ENCODE results near the gene IDH3G. TPM values are rescaled to one million over a fixed set of nuclear protein-coding genes. Genes with fewer than 3 reads are reported as not detected.

Gene IDH3G
- total RNA-seq, 1 donor from 2014 or later: 57.0 TPM

- no peak for DNase-seq (ENCODE audit: low spot score)
Measured at GRCh38 chrX:153791104-153791852, 2.9 kb downstream of the IDH3G start.

DNA sequence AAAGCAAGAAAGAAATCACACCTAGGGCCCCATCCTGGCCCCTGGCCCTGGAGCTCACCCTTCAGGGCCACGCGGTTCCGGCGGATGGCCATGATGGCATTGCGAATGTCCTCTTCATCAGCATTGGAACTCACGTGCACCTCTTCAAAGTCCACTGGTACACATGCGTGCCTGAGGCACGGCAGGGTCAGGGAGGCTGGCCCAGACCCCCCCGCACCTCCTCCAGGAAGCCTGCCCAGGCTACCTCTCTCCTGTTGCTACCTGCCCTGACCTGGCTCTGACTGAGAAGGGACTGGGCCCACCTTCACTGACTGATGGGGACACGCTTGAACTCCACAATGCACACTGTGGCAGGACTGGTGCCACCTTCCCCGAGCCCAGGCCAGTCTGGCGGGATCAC lies 4.5 kb downstream of the IDH3G start:
- no peak for DNase-seq (ENCODE audit: low spot score)

- DNase-seq (ENCODE audit: low spot score): no peak
Measured at GRCh38 chrX:153786669-153787068, 7.5 kb downstream of the IDH3G start.

- no peak for DNase-seq (ENCODE audit: low spot score)
Measured at GRCh38 chrX:153784325-153784967, 9.7 kb downstream of the IDH3G start.

DNA sequence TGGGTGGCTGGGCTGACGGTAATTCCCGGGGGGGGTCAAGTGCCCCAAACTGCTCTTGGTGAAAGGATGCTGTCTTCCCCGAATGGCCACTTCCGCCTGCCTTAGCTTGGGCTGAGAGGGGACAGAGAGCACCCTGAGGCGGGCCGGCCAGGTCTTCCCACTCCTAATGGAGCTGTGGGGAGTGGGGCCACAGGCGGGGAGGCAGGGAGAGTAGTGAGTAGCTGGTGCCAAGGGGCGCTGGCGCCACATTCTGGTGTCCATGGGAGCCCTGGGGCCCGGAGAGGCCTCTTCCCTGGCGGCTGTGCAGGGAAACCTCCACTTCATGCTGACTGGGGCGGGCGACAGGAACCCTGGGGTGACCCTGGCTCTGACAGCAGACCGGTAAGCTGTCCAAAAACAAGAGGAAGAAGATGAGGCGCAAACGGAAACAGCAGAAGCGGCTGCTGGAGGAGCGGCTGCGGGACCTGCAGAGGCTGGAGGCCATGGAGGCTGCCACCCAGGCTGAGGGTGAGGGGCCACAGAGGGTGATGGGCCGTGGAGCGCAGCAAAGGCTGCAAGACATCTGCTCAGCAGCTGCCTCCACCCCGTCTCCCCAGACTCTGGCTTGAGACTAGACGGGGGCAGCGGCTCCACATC lies 10.7 kb downstream of the IDH3G start:
- DNase-seq (ENCODE audit: low spot score): no peak

GRCh38 chrX:153782871-153783270 lies 11.3 kb downstream of the IDH3G start:
- DNase-seq (ENCODE audit: low spot score): no peak

DNA sequence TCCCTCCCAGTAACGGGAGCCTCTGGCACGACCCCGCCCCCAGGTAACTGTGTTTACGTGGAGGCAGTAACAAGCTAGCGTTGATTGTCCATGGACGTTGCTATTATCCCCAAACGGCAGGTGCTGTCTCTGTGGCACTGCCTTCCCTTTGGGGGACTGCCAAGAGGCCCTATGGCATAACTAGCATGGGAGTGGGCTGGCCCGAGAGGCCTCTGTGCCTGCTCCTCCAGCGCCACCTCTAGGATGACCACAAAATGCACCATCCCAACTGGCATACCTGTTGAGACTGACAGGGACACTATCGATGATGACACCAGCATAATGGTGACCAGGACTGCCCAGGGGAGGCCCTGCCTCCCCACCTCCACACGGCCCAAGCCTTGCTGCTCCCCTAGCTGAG lies 11.9 kb downstream of the IDH3G start:
- DNase-seq (ENCODE audit: low spot score): no peak

- DNase-seq (ENCODE audit: low spot score): no peak
Measured at GRCh38 chrX:153781428-153782047, 12.6 kb downstream of the IDH3G start.

DNA sequence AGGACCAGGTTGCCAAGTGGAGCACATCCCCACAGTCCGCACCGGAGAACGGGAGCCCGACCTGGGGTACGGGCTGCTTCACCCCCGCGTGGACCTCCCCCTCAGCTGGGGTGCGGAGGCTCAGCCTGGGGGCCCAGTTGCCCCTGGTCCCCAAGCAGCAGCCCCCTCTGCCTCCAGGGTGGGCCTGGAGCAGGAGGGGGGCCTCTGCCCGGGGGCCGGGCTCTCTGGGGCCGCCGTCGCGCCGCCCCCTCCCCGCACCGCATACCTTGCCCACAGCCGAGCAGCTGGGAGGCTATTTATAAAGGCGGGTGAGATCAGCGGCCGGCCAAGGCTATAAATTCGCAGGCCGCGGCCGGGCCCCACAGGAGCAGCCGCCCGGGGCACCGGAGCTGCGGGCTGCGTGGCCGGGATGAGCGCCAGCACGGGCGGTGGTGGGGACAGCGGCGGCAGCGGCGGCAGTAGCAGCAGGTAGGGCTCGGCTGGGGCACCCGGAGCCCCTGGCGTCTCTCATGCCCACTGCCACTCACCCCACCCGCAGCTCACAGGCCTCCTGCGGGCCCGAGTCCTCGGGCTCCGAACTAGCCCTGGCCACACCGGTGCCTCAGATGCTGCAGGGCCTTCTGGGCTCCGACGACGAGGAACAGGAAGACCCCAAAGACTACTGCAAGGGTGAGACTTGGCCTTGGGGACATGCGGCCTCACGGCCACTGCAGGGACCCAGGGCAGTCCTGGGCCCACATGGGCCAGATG lies 13.3 kb downstream of the IDH3G start, which contains the start of gene SRPK3:
Gene SRPK3 (plus strand): TSS at position 364 of the 750 bp plus-strand sequence. CDS start 46 bp downstream, at position 410.
- DNase-seq (ENCODE audit: low spot score): no peak

DNA sequence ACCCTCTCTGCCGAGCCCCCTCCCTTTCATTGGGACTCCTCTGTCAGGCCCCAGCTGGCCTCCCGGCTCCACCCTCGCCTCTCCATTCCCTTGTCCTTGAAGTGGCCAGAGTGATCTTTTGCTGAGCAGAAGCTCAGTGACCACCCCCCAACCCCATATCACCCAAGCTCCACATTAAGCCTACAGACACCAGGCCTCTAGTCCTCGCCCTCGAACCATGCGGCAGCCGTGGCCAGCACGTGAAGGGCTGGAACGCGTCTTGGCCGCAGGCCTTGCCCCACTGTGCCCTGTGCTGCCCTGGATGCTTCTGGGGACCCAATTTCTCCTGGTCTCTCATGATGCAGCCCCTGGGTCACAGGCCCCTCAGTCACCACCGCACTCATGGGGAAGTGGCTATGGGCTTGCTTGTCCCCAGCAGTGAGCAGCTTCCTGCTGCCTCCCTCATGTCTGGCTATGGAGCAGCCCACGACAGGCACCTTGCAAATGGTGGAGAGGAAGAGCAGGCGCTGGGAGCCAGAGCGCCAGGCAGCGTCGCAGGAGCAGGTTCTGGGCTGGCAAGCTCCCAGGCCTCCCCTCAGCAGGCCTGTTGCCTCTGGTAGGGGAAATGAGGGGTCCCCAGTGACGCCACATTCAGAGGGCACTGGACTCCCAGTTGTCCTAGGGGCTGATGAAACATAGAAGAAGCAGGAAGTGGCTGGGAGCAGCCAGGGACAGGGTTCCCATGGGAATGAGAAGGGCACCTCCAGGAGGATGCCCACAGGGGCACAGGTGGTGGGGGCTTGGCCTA lies 14.1 kb downstream of the IDH3G start:
- DNase-seq (ENCODE audit: low spot score): no peak

DNA sequence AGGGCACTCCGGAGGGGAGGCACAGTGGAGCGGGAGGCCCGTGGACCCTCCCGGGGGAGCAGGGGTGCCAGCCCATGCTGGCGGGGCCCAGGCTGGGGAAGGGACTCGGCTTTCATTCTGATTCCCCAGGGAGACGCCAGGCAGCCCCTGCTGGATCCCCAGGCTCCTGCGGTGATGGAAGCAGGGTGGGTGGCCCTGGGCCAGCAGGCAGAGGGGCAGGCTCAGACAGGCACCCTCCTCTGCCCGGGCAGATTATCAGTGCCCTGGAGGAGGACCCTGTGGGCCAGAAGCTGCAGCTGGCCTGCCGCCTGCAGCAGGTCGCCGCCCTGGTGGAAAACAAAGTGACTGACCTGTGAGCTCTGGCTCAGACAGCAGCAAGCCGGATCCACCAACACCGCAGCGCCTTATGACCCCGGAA lies 15.5 kb downstream of the IDH3G start:
- no peak for DNase-seq (ENCODE audit: low spot score)

GRCh38 chrX:153778181-153778580 lies 16.0 kb downstream of the IDH3G start:
- no peak for DNase-seq (ENCODE audit: low spot score)

GRCh38 chrX:153777261-153778090 lies 16.7 kb downstream of the IDH3G start:
- DNase-seq (ENCODE audit: low spot score): no peak

- DNase-seq (ENCODE audit: low spot score): no peak
Measured at GRCh38 chrX:153776611-153777045, 17.5 kb downstream of the IDH3G start.

GRCh38 chrX:153776120-153776599 lies 18.0 kb downstream of the IDH3G start:
- no peak for DNase-seq (ENCODE audit: low spot score)

GRCh38 chrX:153775293-153776119 lies 18.7 kb downstream of the IDH3G start:
- DNase-seq (ENCODE audit: low spot score): no peak

- no peak for DNase-seq (ENCODE audit: low spot score)
Measured at GRCh38 chrX:153774576-153775292, 19.4 kb downstream of the IDH3G start.

All from ureter (tissue), 1 donor.